Upper lobe of right lung (tissue), 1 donor: Measurements from ENCODE around the gene CD300E. TPM values are rescaled to one million over a fixed set of nuclear protein-coding genes. Genes with fewer than 3 reads are reported as not detected.

Source experiments
- ATAC-seq: fragments of 200-7000 bp; cut with Tn5 transposase; one replicate; pipeline ENCODE4 v1.9.1; 2020; ENCODE audit warnings: mild to moderate bottlenecking, moderate library complexity
- DNase-seq: peaks from one replicate; pipeline ENCODE4 v3.0.0-alpha.2; 2020
- H3K27ac ChIP-seq: fragments of 200-600 bp; one replicate; pipeline ENCODE4 v1.8.0; 2022
- H3K27me3 ChIP-seq: fragments of 200-600 bp; one replicate; pipeline ENCODE4 v1.8.0; 2022; ENCODE audit warnings: mild to moderate bottlenecking
- H3K36me3 ChIP-seq: fragments of 200-600 bp; one replicate; pipeline ENCODE4 v1.8.0; 2022
- H3K4me1 ChIP-seq: fragments of 200-600 bp; one replicate; pipeline ENCODE4 v1.8.0; 2022
- H3K4me3 ChIP-seq: fragments of 200-600 bp; one replicate; pipeline ENCODE4 v1.8.0; 2022; ENCODE audit warnings: mild to moderate bottlenecking
- H3K9me3 ChIP-seq: fragments of 200-600 bp; one replicate; pipeline ENCODE4 v1.8.0; 2022
- intact Hi-C: fragments of 100-400 bp; cut with DNase I; formaldehyde crosslinking; loops from one replicate; pipeline ENCODE4 v1.11.0; 2022
- total RNA-seq: library from RNA; stranded (reverse); fragmentation: NEBNext Ultra II Directional; extraction: Animal tissue kit (Norgen Biotek cat#: 25700); gene quantifications from one replicate; pipeline ENCODE4 v1.2.1, GENCODE V29; 2021
- TF ChIP-seq, protein P1 (sequence below): fragments of 200-600 bp; IDR thresholded peaks from one replicate; pipeline ENCODE4 v1.8.0; 2022; ENCODE audit warnings: antibody characterized with exemption
- donor health status: DM: no; HTN: yes; CAD: no; lungs with severe emphysema.

The CD300E gene
- total RNA-seq, 1 donor from 2014 or later = 6.5 TPM

DNA sequence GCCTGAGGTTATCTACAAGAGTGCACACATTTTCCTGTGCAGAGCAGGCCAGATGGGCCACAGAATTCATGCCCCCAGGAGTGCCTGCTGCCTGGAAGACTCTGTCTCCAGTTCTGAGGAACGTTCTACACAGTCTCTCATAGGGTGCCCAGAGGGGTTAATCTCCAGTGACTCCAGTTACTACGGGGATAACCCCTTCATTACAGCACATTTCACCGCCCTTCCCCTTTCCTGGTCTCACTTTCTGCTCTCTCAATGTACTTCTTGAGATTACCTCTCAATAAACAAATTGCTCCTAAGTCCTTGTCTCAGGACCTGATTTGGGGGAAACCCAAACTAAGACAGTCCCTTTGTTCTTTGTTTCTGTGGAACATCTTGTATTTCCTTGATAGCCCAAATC lies 62.0 kb downstream of the CD300E start:
- no peak for ATAC-seq
- no peak for DNase-seq
- H3K9me3 ChIP-seq = no peaks in the 10 kb centered on the region
- H3K36me3 ChIP-seq = no peaks in the 10 kb centered on the region
- TF ChIP-seq, protein P1, sequence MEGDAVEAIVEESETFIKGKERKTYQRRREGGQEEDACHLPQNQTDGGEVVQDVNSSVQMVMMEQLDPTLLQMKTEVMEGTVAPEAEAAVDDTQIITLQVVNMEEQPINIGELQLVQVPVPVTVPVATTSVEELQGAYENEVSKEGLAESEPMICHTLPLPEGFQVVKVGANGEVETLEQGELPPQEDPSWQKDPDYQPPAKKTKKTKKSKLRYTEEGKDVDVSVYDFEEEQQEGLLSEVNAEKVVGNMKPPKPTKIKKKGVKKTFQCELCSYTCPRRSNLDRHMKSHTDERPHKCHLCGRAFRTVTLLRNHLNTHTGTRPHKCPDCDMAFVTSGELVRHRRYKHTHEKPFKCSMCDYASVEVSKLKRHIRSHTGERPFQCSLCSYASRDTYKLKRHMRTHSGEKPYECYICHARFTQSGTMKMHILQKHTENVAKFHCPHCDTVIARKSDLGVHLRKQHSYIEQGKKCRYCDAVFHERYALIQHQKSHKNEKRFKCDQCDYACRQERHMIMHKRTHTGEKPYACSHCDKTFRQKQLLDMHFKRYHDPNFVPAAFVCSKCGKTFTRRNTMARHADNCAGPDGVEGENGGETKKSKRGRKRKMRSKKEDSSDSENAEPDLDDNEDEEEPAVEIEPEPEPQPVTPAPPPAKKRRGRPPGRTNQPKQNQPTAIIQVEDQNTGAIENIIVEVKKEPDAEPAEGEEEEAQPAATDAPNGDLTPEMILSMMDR = no peak
- H3K27ac ChIP-seq = no peak overlapping the region
- no peaks in the 10 kb centered on the region for H3K4me1 ChIP-seq
- no peaks in the 10 kb centered on the region for H3K27me3 ChIP-seq
- no peak overlapping the region for H3K4me3 ChIP-seq
- intact Hi-C loops = no loop called here

Other genes starting within 250 kb of the CD300E start
- gene GPRC5C, start 191.7 kb downstream of the CD300E start, total RNA-seq = 48.6 TPM
- 17.5 TPM for gene CD300A, start 157.1 kb downstream of the CD300E start, total RNA-seq
- gene CD300LB, start 92.3 kb downstream of the CD300E start, total RNA-seq = 1.3 TPM
- gene CD300C, start 77.6 kb downstream of the CD300E start, total RNA-seq = 8.2 TPM
- gene CD300H, start 56.2 kb downstream of the CD300E start, total RNA-seq = not detected
- not detected for gene CD300LD, start 31.5 kb downstream of the CD300E start, total RNA-seq
- gene CD300LF, start 89.2 kb upstream of the CD300E start, total RNA-seq = 38.0 TPM
- gene RAB37, start 113.5 kb upstream of the CD300E start, total RNA-seq = 6.8 TPM
- gene NHERF1, start 124.9 kb upstream of the CD300E start, total RNA-seq = 28.4 TPM
- gene NAT9, start 152.6 kb upstream of the CD300E start, total RNA-seq = 40.8 TPM
- gene GRIN2C, start 236.1 kb upstream of the CD300E start, total RNA-seq = not detected
- 11.2 TPM for gene FDXR, start 249.3 kb upstream of the CD300E start, total RNA-seq